ENCODE results near the gene CCDC97.

- no peak for TF ChIP-seq SMC3 (conservative IDR thresholded peaks at IDR 0.05; ENCODE audit: poor library complexity)
- no peak for TF ChIP-seq CTCF (IDR thresholded peaks at IDR 0.05; ENCODE audit: poor library complexity, severe bottlenecking)
- TF ChIP-seq EZH2 (IDR thresholded peaks at IDR 0.05; ENCODE audit: borderline replicate concordance, insufficient read depth, low read length, poor library complexity, severe bottlenecking) = no peak
- TF ChIP-seq EP300 (conservative IDR thresholded peaks at IDR 0.05; ENCODE audit: poor library complexity, severe bottlenecking) = no peak
- no peak for TF ChIP-seq POLR2AphosphoS5 (IDR thresholded peaks at IDR 0.05)
- no peak for TF ChIP-seq REST (IDR thresholded peaks at IDR 0.05; ENCODE audit: borderline replicate concordance)
- no peak for TF ChIP-seq TAF1 (IDR thresholded peaks at IDR 0.05; ENCODE audit: low read depth)
- no peak for TF ChIP-seq RAD21 (conservative IDR thresholded peaks at IDR 0.05)
- TF ChIP-seq MXI1 (conservative IDR thresholded peaks at IDR 0.05; ENCODE audit: poor library complexity, severe bottlenecking) = no peak
Observed at GRCh38 chr19:41362143-41362847, 52.3 kb downstream of the CCDC97 start.

Data from neural cell (in vitro differentiated cells).